Measurements from ENCODE around the gene GRK1.
A peak's percentile ranks its signal among the peaks of the same experiment; 100 is the strongest.

The GRK1 gene

GRCh38 chr13:113629866-113630265 is 37.2 kb upstream of the GRK1 start:
- TF ChIP-seq ZFX (IDR thresholded peaks at IDR 0.05), result no peak
- TF ChIP-seq CTCF (conservative IDR thresholded peaks at IDR 0.05), result no peak

GRCh38 chr13:113630296-113630695 is 36.7 kb upstream of the GRK1 start:
- H3K27ac ChIP-seq, result no peak overlapping the region; the same call in 1 of the 2 replicates
- TF ChIP-seq ZFX (IDR thresholded peaks at IDR 0.05), result no peak
- TF ChIP-seq CTCF (conservative IDR thresholded peaks at IDR 0.05), result no peak

More at GRCh38 chr13:113629866-113630265, 37.2 kb upstream of the GRK1 start:
- peak overlapping the region; percentile 74; the same call in 1 of the 2 replicates for H3K27ac ChIP-seq

- no peak overlapping the region for H3K27ac ChIP-seq
- TF ChIP-seq CTCF (conservative IDR thresholded peaks at IDR 0.05) (no peak), ZFX (IDR thresholded peaks at IDR 0.05) (no peak)
Measured at GRCh38 chr13:113630804-113631203, 36.2 kb upstream of the GRK1 start.

- no peak for TF ChIP-seq ZFX (IDR thresholded peaks at IDR 0.05)
- no peak for TF ChIP-seq CTCF (conservative IDR thresholded peaks at IDR 0.05)
- H3K27ac ChIP-seq, result no peak overlapping the region
Measured at GRCh38 chr13:113631341-113632095, 35.5 kb upstream of the GRK1 start.

- H3K27ac ChIP-seq, result no peak overlapping the region
- TF ChIP-seq CTCF (conservative IDR thresholded peaks at IDR 0.05) (no peak), ZFX (IDR thresholded peaks at IDR 0.05) (no peak)
Measured at GRCh38 chr13:113632706-113633484, 34.1 kb upstream of the GRK1 start.

GRCh38 chr13:113633485-113633873 is 33.5 kb upstream of the GRK1 start:
- no peak for TF ChIP-seq ZFX (IDR thresholded peaks at IDR 0.05)
- TF ChIP-seq CTCF (conservative IDR thresholded peaks at IDR 0.05), result no peak
- no peak overlapping the region for H3K27ac ChIP-seq

Measured in C4-2B (cell line).